GM21390 (cell line): ENCODE data around the gene ANK2.
A peak's percentile ranks its signal among the peaks of the same experiment; 100 is the strongest.

Source experiments
- ATAC-seq: cut with Tn5 transposase; IDR thresholded peaks from one replicate; pipeline ENCODE4 v1.9.1; 2021; ENCODE audit not compliant: unreplicated experiment

ANK2 gene

DNA sequence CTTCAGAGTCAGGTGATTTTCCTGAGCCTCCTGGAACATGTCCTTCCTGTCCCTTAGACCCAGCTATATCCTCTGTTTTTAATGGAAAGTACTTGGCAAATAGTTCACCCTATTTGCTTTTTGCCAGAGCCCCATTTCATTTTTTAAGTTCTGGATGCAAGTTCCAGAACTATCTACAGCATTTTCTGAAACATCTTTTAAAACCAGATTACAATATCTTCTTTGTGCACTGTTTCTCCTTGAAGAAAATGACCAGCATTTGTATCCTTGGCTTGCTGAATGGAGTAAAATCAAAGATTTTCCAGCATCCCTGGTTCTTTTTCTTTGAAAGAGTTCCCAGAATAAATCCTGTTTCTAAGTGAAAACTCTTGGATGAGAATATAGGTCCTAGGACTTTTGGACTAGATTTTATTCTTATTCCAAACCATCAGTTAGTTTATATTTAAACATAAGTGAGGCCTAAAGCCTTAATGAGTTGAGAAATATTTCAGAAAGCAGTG is 224.3 kb downstream of the ANK2 start:
- ATAC-seq, result no peak

DNA sequence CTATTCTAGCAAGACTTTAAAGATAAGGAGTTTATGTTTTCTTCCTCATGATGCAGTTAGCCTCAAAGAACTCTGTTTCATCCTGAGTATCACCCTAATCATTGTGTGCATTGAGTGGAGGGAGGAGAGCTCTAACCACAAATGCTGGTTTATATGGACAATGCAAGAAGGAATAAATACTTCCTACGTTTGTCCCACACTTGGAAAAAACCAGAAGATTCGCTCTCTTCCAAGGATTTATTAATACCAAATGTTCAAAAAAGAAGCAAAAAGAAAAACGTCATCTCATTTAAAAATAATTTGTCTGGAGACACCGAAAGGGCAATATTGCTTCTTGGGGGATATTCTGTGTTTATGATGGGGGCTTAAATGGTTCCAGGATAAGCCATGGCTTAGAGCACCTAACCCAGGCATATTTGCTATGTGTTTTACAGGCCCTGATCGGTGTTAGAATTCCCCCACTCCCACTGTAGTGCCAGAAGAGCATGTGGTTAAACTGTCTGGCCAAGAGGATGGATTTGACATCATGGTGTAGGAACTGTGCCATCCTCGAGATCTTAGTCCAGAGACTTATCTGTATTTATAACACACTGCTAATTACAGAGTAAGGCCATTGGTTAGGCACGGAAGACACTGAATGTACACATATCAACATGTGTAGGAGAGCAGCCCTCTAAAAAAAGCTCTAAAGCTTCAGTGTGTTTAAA is 227.2 kb downstream of the ANK2 start:
- no peak for ATAC-seq

DNA sequence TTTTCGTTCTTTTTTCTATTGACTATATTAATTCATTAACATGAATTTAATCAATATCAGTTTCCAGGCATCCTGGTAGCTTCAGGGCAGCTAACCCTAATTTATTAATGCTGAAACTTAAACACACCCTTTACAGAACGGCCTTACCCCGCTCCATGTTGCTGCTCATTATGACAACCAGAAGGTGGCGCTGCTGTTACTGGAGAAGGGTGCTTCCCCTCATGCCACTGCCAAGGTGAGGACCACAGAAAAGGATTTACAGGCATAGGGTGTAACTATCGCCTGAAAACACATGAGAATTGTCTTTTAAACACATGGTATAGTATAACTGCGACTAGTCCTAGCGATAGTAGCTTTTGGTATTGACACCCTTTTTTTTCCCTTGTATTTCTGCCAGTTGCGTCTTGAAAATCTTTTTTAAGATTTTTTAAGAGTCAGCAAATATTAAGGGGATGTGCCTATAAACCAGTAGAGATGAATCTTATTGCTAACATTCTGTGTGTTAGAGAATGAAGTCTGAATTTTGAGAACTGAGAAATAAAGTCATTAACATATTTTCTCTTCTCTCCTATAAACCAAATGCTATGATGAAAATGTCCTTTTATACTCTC is 229.0 kb downstream of the ANK2 start:
- peak; percentile 98 for ATAC-seq

DNA sequence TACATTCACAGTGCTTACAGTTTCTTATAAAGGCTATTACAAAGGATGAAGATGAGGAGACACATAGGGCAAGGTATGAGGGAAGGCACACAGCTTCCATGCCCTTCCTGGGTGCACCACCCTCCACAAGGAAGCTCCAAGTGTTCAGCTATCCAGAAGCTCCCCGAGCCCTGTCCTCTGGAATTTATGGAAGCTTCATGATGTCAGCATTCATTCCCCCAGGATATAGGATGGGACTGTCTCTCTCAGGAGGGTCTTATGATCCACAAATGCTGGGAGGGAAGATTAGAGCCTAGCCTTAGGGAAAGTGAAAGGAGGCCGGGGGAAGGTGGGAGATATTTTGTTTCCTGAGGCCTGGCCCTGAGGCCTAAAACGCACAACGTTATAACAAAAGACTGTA is 236.0 kb downstream of the ANK2 start:
- ATAC-seq, result no peak

DNA sequence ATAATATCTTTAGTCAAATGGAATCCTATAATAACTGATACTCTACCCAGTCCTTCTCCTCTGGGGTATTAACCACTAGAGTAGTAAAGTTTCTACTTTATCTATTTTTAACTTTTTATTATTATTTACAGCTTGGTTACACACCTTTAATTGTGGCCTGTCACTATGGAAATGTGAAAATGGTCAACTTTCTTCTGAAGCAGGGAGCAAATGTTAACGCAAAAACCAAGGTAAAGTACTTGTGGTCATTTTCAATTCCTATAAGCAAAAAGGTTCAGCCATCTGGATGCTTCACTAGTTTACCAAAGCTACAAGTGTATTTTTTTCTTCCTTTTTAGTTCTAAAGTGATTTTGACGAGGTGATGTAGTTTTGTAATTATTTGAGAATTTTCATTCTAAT is 238.8 kb downstream of the ANK2 start:
- ATAC-seq, result no peak

DNA sequence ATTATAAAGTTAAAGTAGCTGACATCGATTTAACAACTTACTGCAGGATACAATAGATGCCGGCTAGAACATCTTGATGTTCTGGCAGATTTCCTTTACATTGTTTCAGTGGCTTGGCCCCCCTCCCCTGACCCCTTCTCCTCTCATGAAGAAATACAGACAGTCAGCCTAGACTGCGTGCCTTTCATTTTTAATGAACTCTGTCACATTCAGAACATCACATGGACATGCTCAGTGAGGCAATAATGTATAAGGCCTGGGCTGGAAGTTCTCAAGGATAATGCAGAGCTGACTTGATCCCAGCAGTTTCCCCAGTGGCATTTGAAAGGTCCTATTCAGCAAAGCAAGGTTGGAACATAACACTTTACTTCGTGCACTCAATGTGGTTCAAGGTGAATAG is 239.2 kb downstream of the ANK2 start:
- ATAC-seq, result no peak

DNA sequence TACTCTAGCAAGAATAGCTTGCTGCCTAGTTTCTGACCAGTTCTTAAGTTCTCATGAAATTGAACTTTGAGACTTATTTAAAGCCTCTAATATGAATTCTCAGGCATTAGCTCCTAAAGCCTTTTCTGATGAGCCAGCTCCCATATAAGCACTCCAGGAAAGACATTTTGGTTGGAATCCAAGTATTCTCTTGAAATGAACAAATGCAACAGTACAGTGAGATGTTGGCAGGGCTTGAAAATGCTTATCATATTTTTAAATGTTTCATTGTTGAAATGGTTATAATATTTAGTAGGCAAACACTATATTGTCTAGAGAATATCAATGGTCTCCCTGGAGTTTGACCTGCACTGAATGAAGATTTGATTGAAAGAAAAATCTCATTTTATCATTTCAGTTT is 240.3 kb downstream of the ANK2 start:
- no peak for ATAC-seq

DNA sequence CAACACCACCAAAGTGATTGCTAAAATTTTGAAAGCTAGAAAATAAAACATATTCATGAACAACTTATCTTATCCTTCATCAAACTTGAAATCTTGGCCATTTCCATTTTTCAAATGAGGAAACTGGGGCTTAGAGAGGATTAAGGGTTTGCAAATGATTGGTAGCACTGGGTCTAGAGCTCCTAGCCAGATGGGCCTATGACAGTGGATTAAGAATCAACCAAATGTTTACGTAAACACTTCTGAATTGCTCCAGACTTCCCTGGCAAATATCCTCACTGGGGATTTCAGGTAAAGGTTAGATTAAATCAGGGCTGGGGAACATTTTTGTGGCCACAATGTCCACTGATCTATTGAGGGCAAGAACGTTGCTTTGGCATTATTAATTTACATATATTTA is 241.2 kb downstream of the ANK2 start:
- no peak for ATAC-seq

DNA sequence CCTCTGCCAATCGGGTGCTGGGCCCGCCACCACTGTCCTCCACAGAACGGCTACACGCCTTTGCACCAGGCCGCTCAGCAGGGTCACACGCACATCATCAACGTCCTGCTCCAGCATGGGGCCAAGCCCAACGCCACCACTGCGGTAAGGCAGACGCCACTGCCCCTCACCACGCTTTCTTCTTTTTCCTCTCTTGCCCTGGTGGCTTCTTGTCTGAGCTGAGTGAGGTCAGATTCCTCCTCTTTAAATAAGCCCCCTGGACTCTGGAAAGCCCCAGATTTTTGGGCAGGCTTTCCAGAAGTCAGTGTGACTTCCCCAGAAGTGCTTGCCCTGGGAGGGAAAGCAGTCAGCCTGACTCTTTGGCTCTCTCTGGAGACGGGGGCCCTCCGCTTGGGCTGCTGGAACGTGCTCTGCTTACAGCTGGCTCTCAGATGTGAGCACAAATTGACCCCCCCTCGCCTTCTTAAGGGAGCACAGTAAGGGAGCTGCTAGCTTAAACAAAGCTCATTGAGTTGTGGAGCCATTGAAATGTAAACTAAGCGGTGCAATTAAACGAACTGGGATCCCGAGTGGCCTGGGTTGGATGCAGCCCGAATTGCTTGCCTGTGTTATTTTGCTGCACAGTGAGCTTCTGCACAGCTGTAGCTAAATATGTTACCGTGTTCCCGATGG is 243.1 kb downstream of the ANK2 start:
- ATAC-seq, result no peak

DNA sequence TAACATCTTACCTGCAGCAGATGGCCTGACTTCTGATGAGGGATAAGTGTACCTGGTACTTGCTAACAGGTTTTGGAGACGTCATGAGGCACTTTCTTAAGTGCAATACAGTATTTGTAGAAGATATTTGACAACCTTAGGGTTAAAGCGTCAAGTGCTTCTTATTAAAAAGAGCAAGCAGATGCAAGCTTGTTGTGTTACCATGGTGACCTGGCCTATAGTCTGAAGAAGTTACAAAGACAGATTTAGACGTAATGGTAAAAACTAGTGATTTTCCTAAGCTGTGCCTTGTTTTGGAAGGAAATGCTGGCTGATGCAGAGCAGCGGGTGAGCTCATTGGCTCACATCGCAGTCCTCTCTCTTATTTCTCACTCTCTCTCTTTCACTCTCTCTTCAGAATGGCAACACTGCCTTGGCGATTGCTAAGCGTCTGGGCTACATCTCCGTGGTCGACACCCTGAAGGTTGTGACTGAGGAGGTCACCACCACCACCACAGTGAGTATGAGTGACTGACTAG is 243.6 kb downstream of the ANK2 start:
- no peak for ATAC-seq

DNA sequence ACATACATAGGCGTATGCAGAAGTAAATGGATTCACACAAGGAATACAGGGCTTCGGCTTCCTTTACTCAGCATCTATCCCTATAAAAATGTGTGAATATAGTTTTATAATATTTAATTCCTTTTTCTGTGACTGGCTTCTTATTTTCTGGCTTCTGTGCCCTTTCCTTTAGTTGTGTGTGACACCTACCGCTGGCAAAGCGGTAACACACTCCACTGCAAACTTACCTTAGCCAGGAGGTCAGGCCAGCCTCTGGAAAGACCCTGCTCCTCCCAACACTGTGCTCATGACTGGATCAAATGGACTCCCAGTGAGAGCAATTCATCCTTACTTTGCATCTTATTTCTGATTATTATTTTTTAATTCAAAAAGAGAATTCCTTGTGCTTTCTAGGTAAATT is 244.2 kb downstream of the ANK2 start:
- no peak for ATAC-seq

DNA sequence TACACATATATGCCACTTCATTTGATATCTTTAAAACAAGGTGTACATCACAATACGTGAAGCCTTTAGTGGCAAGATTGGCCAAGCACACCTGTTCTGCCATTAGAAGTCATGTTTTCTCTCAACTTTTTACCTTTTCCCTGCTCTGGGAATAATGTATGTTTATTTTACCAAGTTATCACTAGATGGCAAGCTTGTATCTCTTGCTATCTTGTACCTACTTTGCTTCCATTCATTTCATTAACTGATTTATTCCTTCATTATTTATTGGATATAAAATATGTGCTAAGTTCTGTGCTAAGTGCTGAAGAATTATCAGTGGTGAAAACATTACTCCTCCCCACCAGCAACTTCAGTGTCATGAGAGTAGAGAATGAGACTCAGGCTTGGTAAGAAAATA is 245.5 kb downstream of the ANK2 start:
- ATAC-seq, result no peak

DNA sequence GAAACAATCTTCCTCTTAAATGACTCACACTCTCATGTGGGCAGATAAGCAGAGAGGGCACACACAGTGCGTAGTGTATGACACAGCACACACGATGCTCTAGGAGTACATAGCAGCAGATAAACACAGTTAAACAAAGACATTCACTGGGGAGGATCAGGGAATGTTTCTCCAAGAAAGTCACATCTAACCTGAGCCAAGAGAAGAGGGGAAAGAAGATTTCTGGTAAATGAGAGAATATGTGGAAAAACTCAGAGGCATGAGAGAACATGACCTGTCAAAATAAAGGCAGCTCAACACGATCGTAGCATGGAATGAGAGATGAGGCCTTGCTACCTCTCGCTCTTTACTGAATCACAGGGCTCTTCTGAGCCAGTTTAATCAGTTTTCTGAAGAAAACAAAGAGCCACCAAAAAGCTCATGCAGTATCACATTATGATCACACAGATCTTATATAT is 251.0 kb downstream of the ANK2 start:
- ATAC-seq, result no peak

DNA sequence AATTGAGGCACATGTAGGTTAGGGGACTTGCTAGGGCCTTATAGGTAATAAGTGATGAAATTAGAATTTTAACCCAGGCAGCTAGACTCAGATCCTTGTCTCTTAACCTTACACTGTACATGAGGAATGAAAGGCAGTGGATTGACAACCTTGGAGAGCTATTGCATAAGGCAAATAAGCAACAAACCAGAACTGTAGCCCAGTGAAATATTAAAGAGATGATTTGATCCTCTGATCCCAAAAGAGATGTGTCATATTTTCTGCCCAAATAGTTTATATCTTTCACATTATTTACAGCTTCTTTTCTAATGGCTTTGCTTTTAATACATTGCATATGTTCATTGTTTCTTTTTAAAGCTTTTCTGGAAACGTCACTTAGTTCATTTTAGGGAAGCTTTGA is 252.6 kb downstream of the ANK2 start:
- no peak for ATAC-seq

DNA sequence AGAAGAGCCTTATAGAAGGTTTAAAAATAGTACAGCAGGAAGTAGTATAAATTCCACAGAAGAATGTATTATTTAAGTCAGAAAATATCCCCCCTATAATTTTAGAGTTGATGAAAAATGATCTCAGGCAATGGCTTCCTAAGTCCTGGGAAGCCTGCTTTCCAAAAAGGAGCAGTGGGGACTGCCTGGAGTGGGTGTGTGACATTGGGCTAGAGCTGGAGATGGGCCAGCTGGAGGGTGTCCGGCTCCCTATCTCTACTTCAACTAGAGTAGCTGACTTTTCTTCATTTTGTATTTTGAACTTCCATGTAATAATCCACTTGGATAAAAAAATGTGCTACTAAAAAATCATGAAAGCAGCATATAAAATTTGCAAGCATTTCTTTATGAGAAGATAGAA is 253.9 kb downstream of the ANK2 start:
- no peak for ATAC-seq

DNA sequence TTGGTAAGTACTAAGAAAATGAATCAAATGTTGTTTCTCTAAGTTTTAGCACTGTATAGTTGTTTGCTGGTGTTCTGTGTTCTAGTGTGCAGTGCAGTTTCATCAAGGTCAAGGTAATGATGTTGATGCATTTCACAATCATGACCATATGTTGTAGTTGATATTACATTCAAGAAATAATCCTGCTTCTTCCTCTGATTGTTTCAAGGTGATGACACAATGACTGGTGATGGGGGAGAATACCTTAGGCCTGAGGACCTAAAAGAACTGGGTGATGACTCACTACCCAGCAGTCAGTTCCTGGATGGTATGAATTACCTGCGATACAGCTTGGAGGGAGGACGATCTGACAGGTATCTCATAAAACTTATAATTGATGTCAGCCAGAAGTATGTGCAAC is 261.6 kb downstream of the ANK2 start:
- ATAC-seq, result no peak

DNA sequence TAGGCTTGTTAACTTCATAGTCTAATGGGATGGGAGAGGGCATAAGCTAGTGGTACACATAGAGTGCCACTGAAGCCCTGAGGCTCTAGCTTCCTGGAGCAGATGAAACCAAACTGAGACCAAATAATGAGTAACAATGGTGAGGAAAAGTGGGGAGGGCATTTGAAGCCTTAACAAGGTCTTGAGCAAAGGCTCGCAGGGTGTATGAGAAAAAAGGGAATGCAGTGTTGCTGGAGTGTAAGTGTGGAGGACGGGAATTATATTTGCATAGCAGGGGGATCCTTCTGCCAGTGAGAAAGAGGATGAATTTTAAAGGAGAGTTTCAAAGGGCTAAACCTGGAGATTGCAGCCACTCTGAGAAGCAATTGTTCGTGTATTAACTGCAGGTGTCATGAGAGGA is 263.1 kb downstream of the ANK2 start:
- ATAC-seq, result no peak

DNA sequence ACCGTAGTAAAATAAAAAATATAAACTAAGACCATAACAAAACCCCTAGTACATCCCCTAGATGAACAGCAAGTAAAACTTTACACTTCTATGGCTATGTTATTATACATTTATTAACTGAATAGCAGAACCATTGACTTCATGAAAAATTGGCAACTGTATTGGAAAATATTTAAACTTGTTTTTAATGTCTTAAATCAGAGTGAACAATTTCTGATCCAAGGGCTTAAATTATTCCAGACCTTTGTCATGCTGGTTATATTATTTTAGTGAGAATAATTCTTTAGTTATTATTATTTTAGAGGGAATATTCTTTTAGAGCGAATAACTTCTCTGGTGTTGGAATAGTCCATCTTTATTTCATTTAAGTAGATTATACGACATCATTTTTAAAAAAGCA is 265.0 kb downstream of the ANK2 start:
- no peak for ATAC-seq

DNA sequence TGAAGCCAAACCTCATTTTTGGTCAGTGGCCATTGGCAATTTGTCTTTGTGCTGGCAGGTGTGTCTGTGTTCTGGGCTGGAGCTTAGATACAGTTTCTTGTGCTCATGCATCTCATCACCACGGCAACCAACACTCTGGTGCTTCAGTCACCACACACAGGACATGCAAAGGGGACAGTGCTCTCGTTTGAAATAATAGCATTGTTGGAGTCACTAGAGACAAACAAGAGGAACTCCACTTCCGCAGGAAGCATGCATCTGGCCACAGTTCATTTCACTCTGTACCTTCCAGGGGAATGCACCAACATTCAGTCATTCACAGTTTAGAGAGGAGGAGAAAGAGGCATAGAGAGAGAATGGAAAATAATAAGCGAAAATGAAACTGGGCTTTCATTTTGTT is 267.4 kb downstream of the ANK2 start:
- ATAC-seq, result peak; percentile 97

DNA sequence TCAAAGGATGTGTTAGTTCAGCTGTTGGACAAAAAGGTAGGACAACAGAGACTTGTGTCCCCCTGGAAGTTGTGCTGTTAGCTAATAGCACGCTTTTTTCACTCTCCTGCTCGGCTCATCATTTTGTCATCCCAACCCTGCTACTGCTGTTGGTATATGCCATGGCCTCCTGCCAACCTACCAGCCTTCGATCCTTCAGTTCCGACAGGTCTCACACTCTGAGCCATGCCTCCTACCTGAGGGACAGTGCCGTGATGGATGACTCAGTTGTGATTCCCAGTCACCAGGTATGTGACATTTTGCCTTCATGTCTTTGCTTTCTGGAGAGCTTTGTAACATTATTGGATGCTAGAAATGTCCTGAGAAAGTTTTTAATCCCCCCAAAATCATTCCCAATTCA is 268.1 kb downstream of the ANK2 start:
- no peak for ATAC-seq

DNA sequence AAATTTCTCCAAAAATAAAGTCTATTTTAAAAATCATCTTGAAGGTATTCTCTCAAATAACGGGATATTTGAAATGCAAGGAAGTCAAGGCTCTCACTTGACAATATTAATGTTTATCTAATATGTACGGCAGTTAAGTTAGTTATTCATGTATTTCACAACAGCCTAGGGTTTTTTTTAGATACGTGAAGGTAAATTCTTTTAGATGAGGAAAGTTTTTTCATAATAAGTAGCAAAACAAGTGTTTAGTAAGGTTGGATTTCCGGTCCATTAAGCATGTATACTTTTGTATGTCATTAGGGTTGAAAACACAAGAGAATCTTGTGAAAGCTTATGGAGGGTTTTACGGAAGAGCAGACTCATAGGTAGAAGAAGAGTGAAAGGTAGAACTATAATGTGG is 273.3 kb downstream of the ANK2 start:
- ATAC-seq, result no peak
